ENCODE measurements around the gene CWC27. TPM values are rescaled to one million over a fixed set of nuclear protein-coding genes. Genes with fewer than 3 reads are reported as not detected.

CWC27 gene
- polyA plus RNA-seq, 4 donors: 7.0 to 21.3 (median 14.8) TPM

- H3K27me3 ChIP-seq (ENCODE audit: control insufficient read depth in 3 of 3, insufficient read depth in 3 of 3, low read length in 3 of 3): no peaks in the 10 kb centered on the region
- DNase-seq (no peak), FAIRE-seq (no peak)
- H3K27ac ChIP-seq (ENCODE audit: low read depth in 1 of 3, low read length in 2 of 3): no peak overlapping the region
- H3K4me3 ChIP-seq (ENCODE audit: low read depth in 1 of 3, low read length in 3 of 3): peak overlapping the region in 2 of 3 donors; percentile 72 to 98
- H3K4me1 ChIP-seq (ENCODE audit: control insufficient read depth in 3 of 3, insufficient read depth in 2 of 3, low read depth in 1 of 3, low read length in 2 of 3): peaks cover 12 to 21% (median 21%) of the 10 kb centered on the region in 3 donors
- H3K9me3 ChIP-seq (ENCODE audit: control insufficient read depth in 2 of 2, insufficient read depth in 1 of 2, low read depth in 1 of 2, low read length in 1 of 2): no peaks in the 10 kb centered on the region
- H3K36me3 ChIP-seq (ENCODE audit: control insufficient read depth in 3 of 3, insufficient read depth in 2 of 3, low read depth in 1 of 3, low read length in 3 of 3): no peaks in the 10 kb centered on the region
Measured at GRCh38 chr5:64769855-64770254, 1.1 kb downstream of the CWC27 start.

- Histone ChIP-seq H3K4me3 (ENCODE audit: low read depth in 1 of 3, low read length in 3 of 3) (no peak overlapping the region), H3K27ac (ENCODE audit: low read depth in 1 of 3, low read length in 2 of 3) (no peak overlapping the region), H3K9me3 (ENCODE audit: control insufficient read depth in 2 of 2, insufficient read depth in 1 of 2, low read depth in 1 of 2, low read length in 1 of 2) (no peaks in the 10 kb centered on the region), H3K27me3 (ENCODE audit: control insufficient read depth in 3 of 3, insufficient read depth in 3 of 3, low read length in 3 of 3) (no peaks in the 10 kb centered on the region), H3K36me3 (ENCODE audit: control insufficient read depth in 3 of 3, insufficient read depth in 2 of 3, low read depth in 1 of 3, low read length in 3 of 3) (no peaks in the 10 kb centered on the region), H3K4me1 (ENCODE audit: control insufficient read depth in 3 of 3, insufficient read depth in 2 of 3, low read depth in 1 of 3, low read length in 2 of 3) (peaks cover 7 to 15% (median 10%) of the 10 kb centered on the region in 3 donors)
- FAIRE-seq: no peak
- DNase-seq: no peak
- WGBS, 3 donors: 83 to 88% (median 84%) methylated on average over 4 of the region's 4 CpGs
Measured at GRCh38 chr5:64771736-64772135, 3.0 kb downstream of the CWC27 start.

GRCh38 chr5:64773533-64773932 lies 4.8 kb downstream of the CWC27 start:
- no peaks in the 10 kb centered on the region for H3K9me3 ChIP-seq (ENCODE audit: control insufficient read depth in 2 of 2, insufficient read depth in 1 of 2, low read depth in 1 of 2, low read length in 1 of 2)

GRCh38 chr5:64775291-64775690 lies 6.6 kb downstream of the CWC27 start:
- Histone ChIP-seq H3K9me3 (ENCODE audit: control insufficient read depth in 2 of 2, insufficient read depth in 1 of 2, low read depth in 1 of 2, low read length in 1 of 2) (no peaks in the 10 kb centered on the region), H3K27ac (ENCODE audit: low read depth in 1 of 3, low read length in 2 of 3) (no peak overlapping the region), H3K4me3 (ENCODE audit: low read depth in 1 of 3, low read length in 3 of 3) (no peak overlapping the region), H3K27me3 (ENCODE audit: control insufficient read depth in 3 of 3, insufficient read depth in 3 of 3, low read length in 3 of 3) (no peaks in the 10 kb centered on the region), H3K4me1 (ENCODE audit: control insufficient read depth in 3 of 3, insufficient read depth in 2 of 3, low read depth in 1 of 3, low read length in 2 of 3) (peaks cover 0 to 2% (median 0%) of the 10 kb centered on the region in 3 donors), H3K36me3 (ENCODE audit: control insufficient read depth in 3 of 3, insufficient read depth in 2 of 3, low read depth in 1 of 3, low read length in 3 of 3) (peaks cover 0 to 2% (median 0%) of the 10 kb centered on the region in 3 donors)
- WGBS, 3 donors: 82 to 97% (median 91%) methylated on average over 1 of the region's 1 CpG
- FAIRE-seq: no peak
- no peak for DNase-seq

More at GRCh38 chr5:64773533-64773932, 4.8 kb downstream of the CWC27 start:
- Histone ChIP-seq H3K4me3 (ENCODE audit: low read depth in 1 of 3, low read length in 3 of 3) (no peak overlapping the region), H3K36me3 (ENCODE audit: control insufficient read depth in 3 of 3, insufficient read depth in 2 of 3, low read depth in 1 of 3, low read length in 3 of 3) (no peaks in the 10 kb centered on the region), H3K27me3 (ENCODE audit: control insufficient read depth in 3 of 3, insufficient read depth in 3 of 3, low read length in 3 of 3) (no peaks in the 10 kb centered on the region), H3K4me1 (ENCODE audit: control insufficient read depth in 3 of 3, insufficient read depth in 2 of 3, low read depth in 1 of 3, low read length in 2 of 3) (peaks cover 2 to 10% (median 3%) of the 10 kb centered on the region in 3 donors), H3K27ac (ENCODE audit: low read depth in 1 of 3, low read length in 2 of 3) (no peak overlapping the region)
- 69 to 86% (median 70%) methylated on average over 1 of the region's 1 CpG for WGBS, 3 donors
- DNase-seq (no peak), FAIRE-seq (no peak)

GRCh38 chr5:64784451-64785025 lies 15.8 kb downstream of the CWC27 start:
- peak; percentile 75 to 83 for DNase-seq
- H3K4me3 ChIP-seq (ENCODE audit: low read depth in 1 of 3, low read length in 3 of 3): no peak overlapping the region
- peak; percentile 53 for FAIRE-seq
- no peak overlapping the region for H3K27ac ChIP-seq (ENCODE audit: low read depth in 1 of 3, low read length in 2 of 3)
- WGBS, 3 donors: 2 to 3% (median 2%) methylated on average over 3 of the region's 3 CpGs
- no peaks in the 10 kb centered on the region for H3K4me1 ChIP-seq (ENCODE audit: control insufficient read depth in 3 of 3, insufficient read depth in 2 of 3, low read depth in 1 of 3, low read length in 2 of 3)
- no peaks in the 10 kb centered on the region for H3K27me3 ChIP-seq (ENCODE audit: control insufficient read depth in 3 of 3, insufficient read depth in 3 of 3, low read length in 3 of 3)
- peaks cover 0 to 8% (median 0%) of the 10 kb centered on the region in 3 donors for H3K36me3 ChIP-seq (ENCODE audit: control insufficient read depth in 3 of 3, insufficient read depth in 2 of 3, low read depth in 1 of 3, low read length in 3 of 3)
- H3K9me3 ChIP-seq (ENCODE audit: control insufficient read depth in 2 of 2, insufficient read depth in 1 of 2, low read depth in 1 of 2, low read length in 1 of 2): no peaks in the 10 kb centered on the region

GRCh38 chr5:64786372-64786771 lies 17.6 kb downstream of the CWC27 start:
- WGBS, 3 donors: 82 to 92% (median 91%) methylated on average over 2 of the region's 2 CpGs
- Histone ChIP-seq H3K27me3 (ENCODE audit: control insufficient read depth in 3 of 3, insufficient read depth in 3 of 3, low read length in 3 of 3) (no peaks in the 10 kb centered on the region), H3K27ac (ENCODE audit: low read depth in 1 of 3, low read length in 2 of 3) (no peak overlapping the region), H3K4me3 (ENCODE audit: low read depth in 1 of 3, low read length in 3 of 3) (no peak overlapping the region), H3K9me3 (ENCODE audit: control insufficient read depth in 2 of 2, insufficient read depth in 1 of 2, low read depth in 1 of 2, low read length in 1 of 2) (no peaks in the 10 kb centered on the region), H3K36me3 (ENCODE audit: control insufficient read depth in 3 of 3, insufficient read depth in 2 of 3, low read depth in 1 of 3, low read length in 3 of 3) (peaks cover 0 to 6% (median 0%) of the 10 kb centered on the region in 3 donors), H3K4me1 (ENCODE audit: control insufficient read depth in 3 of 3, insufficient read depth in 2 of 3, low read depth in 1 of 3, low read length in 2 of 3) (peaks cover 0 to 2% (median 0%) of the 10 kb centered on the region in 3 donors)
- DNase-seq (no peak), FAIRE-seq (no peak)

- Histone ChIP-seq H3K4me1 (ENCODE audit: control insufficient read depth in 3 of 3, insufficient read depth in 2 of 3, low read depth in 1 of 3, low read length in 2 of 3) (peaks cover 0 to 8% (median 4%) of the 10 kb centered on the region in 3 donors), H3K27ac (ENCODE audit: low read depth in 1 of 3, low read length in 2 of 3) (no peak overlapping the region), H3K27me3 (ENCODE audit: control insufficient read depth in 3 of 3, insufficient read depth in 3 of 3, low read length in 3 of 3) (no peaks in the 10 kb centered on the region), H3K4me3 (ENCODE audit: low read depth in 1 of 3, low read length in 3 of 3) (no peak overlapping the region), H3K9me3 (ENCODE audit: control insufficient read depth in 2 of 2, insufficient read depth in 1 of 2, low read depth in 1 of 2, low read length in 1 of 2) (no peaks in the 10 kb centered on the region), H3K36me3 (ENCODE audit: control insufficient read depth in 3 of 3, insufficient read depth in 2 of 3, low read depth in 1 of 3, low read length in 3 of 3) (peaks cover 0 to 6% (median 0%) of the 10 kb centered on the region in 3 donors)
- no peak for FAIRE-seq
- 81 to 88% (median 82%) methylated on average over 2 of the region's 2 CpGs for WGBS, 3 donors
- no peak for DNase-seq
Measured at GRCh38 chr5:64788156-64788555, 19.4 kb downstream of the CWC27 start.

GRCh38 chr5:64789457-64789856 lies 20.7 kb downstream of the CWC27 start:
- Histone ChIP-seq H3K4me3 (ENCODE audit: low read depth in 1 of 3, low read length in 3 of 3) (no peak overlapping the region), H3K27ac (ENCODE audit: low read depth in 1 of 3, low read length in 2 of 3) (no peak overlapping the region), H3K9me3 (ENCODE audit: control insufficient read depth in 2 of 2, insufficient read depth in 1 of 2, low read depth in 1 of 2, low read length in 1 of 2) (no peaks in the 10 kb centered on the region), H3K36me3 (ENCODE audit: control insufficient read depth in 3 of 3, insufficient read depth in 2 of 3, low read depth in 1 of 3, low read length in 3 of 3) (peaks cover 0 to 6% (median 0%) of the 10 kb centered on the region in 3 donors), H3K4me1 (ENCODE audit: control insufficient read depth in 3 of 3, insufficient read depth in 2 of 3, low read depth in 1 of 3, low read length in 2 of 3) (peaks cover 5 to 16% (median 6%) of the 10 kb centered on the region in 3 donors), H3K27me3 (ENCODE audit: control insufficient read depth in 3 of 3, insufficient read depth in 3 of 3, low read length in 3 of 3) (no peaks in the 10 kb centered on the region)
- WGBS, 3 donors: 90 to 95% (median 91%) methylated on average over 3 of the region's 3 CpGs
- DNase-seq (no peak), FAIRE-seq (no peak)

GRCh38 chr5:64790210-64790609 lies 21.5 kb downstream of the CWC27 start:
- WGBS, 3 donors: 93 to 95% (median 94%) methylated on average over 1 of the region's 1 CpG
- FAIRE-seq: no peak
- Histone ChIP-seq H3K4me1 (ENCODE audit: control insufficient read depth in 3 of 3, insufficient read depth in 2 of 3, low read depth in 1 of 3, low read length in 2 of 3) (peaks cover 6 to 16% (median 6%) of the 10 kb centered on the region in 3 donors), H3K27me3 (ENCODE audit: control insufficient read depth in 3 of 3, insufficient read depth in 3 of 3, low read length in 3 of 3) (no peaks in the 10 kb centered on the region), H3K4me3 (ENCODE audit: low read depth in 1 of 3, low read length in 3 of 3) (no peak overlapping the region), H3K27ac (ENCODE audit: low read depth in 1 of 3, low read length in 2 of 3) (no peak overlapping the region), H3K36me3 (ENCODE audit: control insufficient read depth in 3 of 3, insufficient read depth in 2 of 3, low read depth in 1 of 3, low read length in 3 of 3) (peaks cover 0 to 6% (median 0%) of the 10 kb centered on the region in 3 donors), H3K9me3 (ENCODE audit: control insufficient read depth in 2 of 2, insufficient read depth in 1 of 2, low read depth in 1 of 2, low read length in 1 of 2) (no peaks in the 10 kb centered on the region)
- no peak for DNase-seq

All from small intestine (tissue), 7 donors.